T-helper 1 cell treated with Interleukin-12 subunit alpha and Interleukin-12 subunit beta and Interleukin-4 antibody, amounts not matched to agents 30 μg/mL and 1 μg/mL, for 36 hours (primary cell): ENCODE data around the gene HMGN2.
A peak's percentile ranks its signal among the peaks of the same experiment; 100 is the strongest.
"Not testable (repeated sequence)": the region's sequence is repeated elsewhere in the genome, so short reads cannot be mapped to it uniquely, and the experiment has no call there.

ENCODE experiments used
- H3K27ac Mint-ChIP-seq: one replicate; pipeline ENCODE4 v1.8.0; 2021; ENCODE audit warnings: mild to moderate bottlenecking, mixed read lengths
- H3K27me3 Mint-ChIP-seq: one replicate; pipeline ENCODE4 v1.8.0; 2021; ENCODE audit warnings: low read depth, mixed read lengths
- H3K36me3 Mint-ChIP-seq: one replicate; pipeline ENCODE4 v1.8.0; 2021; ENCODE audit warnings: low read depth, mixed read lengths
- H3K4me1 Mint-ChIP-seq: one replicate; pipeline ENCODE4 v1.8.0; 2021; ENCODE audit warnings: low read depth, mixed read lengths
- H3K4me3 Mint-ChIP-seq: one replicate; pipeline ENCODE4 v1.8.0; 2021; ENCODE audit warnings: mild to moderate bottlenecking, moderate library complexity, mixed read lengths
- H3K9me3 Mint-ChIP-seq: one replicate; pipeline ENCODE4 v1.8.0; 2021; ENCODE audit warnings: mixed read lengths

Gene HMGN2

GRCh38 chr1:26496861-26497260 is 24.6 kb downstream of the HMGN2 start:
- Mint-ChIP-seq H3K9me3 (no peaks in the 10 kb centered on the region), H3K4me3 (no peak overlapping the region), H3K36me3 (no peaks in the 10 kb centered on the region), H3K27me3 (no peaks in the 10 kb centered on the region), H3K4me1 (peaks cover 12% of the 10 kb centered on the region), H3K27ac (no peak overlapping the region)

- H3K36me3 Mint-ChIP-seq = no peaks in the 10 kb centered on the region
- no peaks in the 10 kb centered on the region for H3K27me3 Mint-ChIP-seq
- H3K27ac Mint-ChIP-seq = peak overlapping the region; percentile 26
- no peak overlapping the region for H3K4me3 Mint-ChIP-seq
- peaks cover 15% of the 10 kb centered on the region for H3K4me1 Mint-ChIP-seq
- H3K9me3 Mint-ChIP-seq = no peaks in the 10 kb centered on the region
Observed at GRCh38 chr1:26498894-26499293, 26.7 kb downstream of the HMGN2 start.

GRCh38 chr1:26500488-26501175 is 28.4 kb downstream of the HMGN2 start:
- Mint-ChIP-seq H3K27me3 (no peaks in the 10 kb centered on the region), H3K9me3 (no peaks in the 10 kb centered on the region), H3K4me3 (peak overlapping the region; percentile 86), H3K27ac (peak overlapping the region; percentile 92), H3K36me3 (no peaks in the 10 kb centered on the region), H3K4me1 (peaks cover 15% of the 10 kb centered on the region)

GRCh38 chr1:26510711-26511110 is 38.5 kb downstream of the HMGN2 start:
- not testable (repeated sequence) for H3K4me1 Mint-ChIP-seq, H3K36me3 Mint-ChIP-seq, H3K9me3 Mint-ChIP-seq, H3K4me3 Mint-ChIP-seq, H3K27me3 Mint-ChIP-seq, H3K27ac Mint-ChIP-seq

GRCh38 chr1:26515836-26516235 is 43.6 kb downstream of the HMGN2 start:
- not testable (repeated sequence) for H3K36me3 Mint-ChIP-seq, H3K9me3 Mint-ChIP-seq, H3K4me3 Mint-ChIP-seq, H3K27ac Mint-ChIP-seq, H3K27me3 Mint-ChIP-seq, H3K4me1 Mint-ChIP-seq

- peaks cover 17% of the 10 kb centered on the region for H3K27me3 Mint-ChIP-seq
- no peaks in the 10 kb centered on the region for H3K36me3 Mint-ChIP-seq
- H3K9me3 Mint-ChIP-seq = no peaks in the 10 kb centered on the region
- no peak overlapping the region for H3K4me3 Mint-ChIP-seq
- H3K4me1 Mint-ChIP-seq = no peaks in the 10 kb centered on the region
- no peak overlapping the region for H3K27ac Mint-ChIP-seq
Observed at GRCh38 chr1:26516987-26517765, 44.9 kb downstream of the HMGN2 start.

GRCh38 chr1:26517766-26518049 is 45.5 kb downstream of the HMGN2 start:
- Mint-ChIP-seq H3K9me3 (no peaks in the 10 kb centered on the region), H3K36me3 (no peaks in the 10 kb centered on the region)

GRCh38 chr1:26518355-26518754 is 46.1 kb downstream of the HMGN2 start:
- no peak overlapping the region for H3K27ac Mint-ChIP-seq
- H3K27me3 Mint-ChIP-seq = peaks cover 21% of the 10 kb centered on the region
- H3K4me3 Mint-ChIP-seq = no peak overlapping the region
- no peaks in the 10 kb centered on the region for H3K36me3 Mint-ChIP-seq
- H3K9me3 Mint-ChIP-seq = no peaks in the 10 kb centered on the region
- H3K4me1 Mint-ChIP-seq = no peaks in the 10 kb centered on the region

More at GRCh38 chr1:26517766-26518049, 45.5 kb downstream of the HMGN2 start:
- Mint-ChIP-seq H3K4me3 (no peak overlapping the region), H3K27me3 (peaks cover 19% of the 10 kb centered on the region), H3K27ac (no peak overlapping the region), H3K4me1 (no peaks in the 10 kb centered on the region)

- H3K27ac Mint-ChIP-seq = no peak overlapping the region
- H3K36me3 Mint-ChIP-seq = no peaks in the 10 kb centered on the region
- H3K4me1 Mint-ChIP-seq = peaks cover 4% of the 10 kb centered on the region
- no peak overlapping the region for H3K4me3 Mint-ChIP-seq
- H3K27me3 Mint-ChIP-seq = peaks cover 33% of the 10 kb centered on the region
- H3K9me3 Mint-ChIP-seq = no peaks in the 10 kb centered on the region
Observed at GRCh38 chr1:26520339-26520738, 48.1 kb downstream of the HMGN2 start.

GRCh38 chr1:26521669-26522030 is 49.4 kb downstream of the HMGN2 start:
- Mint-ChIP-seq H3K4me3 (no peak overlapping the region), H3K9me3 (no peaks in the 10 kb centered on the region), H3K27ac (no peak overlapping the region), H3K27me3 (peaks cover 33% of the 10 kb centered on the region), H3K4me1 (peaks cover 4% of the 10 kb centered on the region), H3K36me3 (no peaks in the 10 kb centered on the region)

- Mint-ChIP-seq H3K9me3 (no peaks in the 10 kb centered on the region), H3K4me3 (no peak overlapping the region), H3K36me3 (no peaks in the 10 kb centered on the region), H3K4me1 (peaks cover 4% of the 10 kb centered on the region), H3K27me3 (peaks cover 33% of the 10 kb centered on the region), H3K27ac (no peak overlapping the region)
Observed at GRCh38 chr1:26522073-26522472, 49.8 kb downstream of the HMGN2 start.

GRCh38 chr1:26524181-26524580 is 51.9 kb downstream of the HMGN2 start:
- Mint-ChIP-seq H3K9me3 (no peaks in the 10 kb centered on the region), H3K36me3 (no peaks in the 10 kb centered on the region), H3K27me3 (peaks cover 30% of the 10 kb centered on the region), H3K4me3 (no peak overlapping the region), H3K27ac (no peak overlapping the region), H3K4me1 (peaks cover 8% of the 10 kb centered on the region)
